ENCODE data around the gene MYO18B.

The MYO18B gene

DNA sequence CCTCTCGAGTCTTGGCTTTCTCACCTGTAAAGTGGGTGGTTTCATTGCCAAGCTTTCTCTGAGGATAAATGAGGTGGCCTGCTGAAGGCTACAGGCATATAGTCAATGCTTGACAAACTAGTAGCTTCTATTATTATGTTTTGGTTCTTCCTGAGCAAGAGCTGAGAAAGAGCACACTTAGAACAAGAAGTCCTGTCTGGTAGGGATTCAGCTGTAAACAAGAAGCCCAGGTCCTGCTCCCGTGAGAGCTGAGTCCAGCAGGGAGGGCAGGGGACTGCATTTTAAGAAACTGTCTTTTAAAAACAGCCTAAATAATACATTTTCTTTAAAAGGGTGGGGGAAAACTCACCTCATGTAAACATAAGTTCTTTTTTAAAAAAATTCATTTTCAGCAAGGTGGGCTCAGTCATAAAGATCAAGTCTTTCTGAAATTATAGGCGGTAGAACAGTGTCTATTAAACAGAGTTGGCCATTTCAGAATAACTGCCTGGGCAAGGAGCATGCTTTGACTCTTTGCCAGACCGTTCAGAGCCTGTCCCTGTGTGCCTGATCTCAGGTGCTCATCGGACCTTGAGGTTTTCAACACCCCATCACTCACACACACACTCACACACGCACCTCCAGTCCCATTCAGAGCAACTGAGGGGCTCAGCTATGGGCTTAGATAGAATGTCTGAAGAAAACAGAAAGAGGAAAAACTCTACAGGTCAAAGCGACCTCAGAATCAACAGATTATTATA lies 29.2 kb upstream of the MYO18B start:
- no peak for DNase-seq (ENCODE audit: low read depth)

DNA sequence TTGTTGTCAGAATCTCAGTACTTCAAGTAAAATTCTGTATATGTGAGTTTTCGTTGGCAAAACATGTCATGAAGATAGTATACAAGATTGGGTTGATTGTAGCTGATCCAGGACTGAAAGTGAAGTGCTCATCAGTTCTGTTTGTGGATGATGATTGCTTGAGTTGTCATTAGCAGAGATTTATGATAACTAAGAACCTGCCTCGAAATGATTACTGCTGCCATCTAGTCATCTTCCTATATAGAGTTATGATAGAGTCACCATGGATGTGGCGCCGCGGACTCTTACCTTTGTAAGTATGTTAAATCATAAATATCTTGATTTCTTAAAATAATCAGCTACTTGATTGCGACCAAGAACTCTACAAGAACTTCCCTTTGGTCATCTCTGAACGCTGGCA lies 27.9 kb upstream of the MYO18B start:
- no peak for DNase-seq (ENCODE audit: low read depth)

DNA sequence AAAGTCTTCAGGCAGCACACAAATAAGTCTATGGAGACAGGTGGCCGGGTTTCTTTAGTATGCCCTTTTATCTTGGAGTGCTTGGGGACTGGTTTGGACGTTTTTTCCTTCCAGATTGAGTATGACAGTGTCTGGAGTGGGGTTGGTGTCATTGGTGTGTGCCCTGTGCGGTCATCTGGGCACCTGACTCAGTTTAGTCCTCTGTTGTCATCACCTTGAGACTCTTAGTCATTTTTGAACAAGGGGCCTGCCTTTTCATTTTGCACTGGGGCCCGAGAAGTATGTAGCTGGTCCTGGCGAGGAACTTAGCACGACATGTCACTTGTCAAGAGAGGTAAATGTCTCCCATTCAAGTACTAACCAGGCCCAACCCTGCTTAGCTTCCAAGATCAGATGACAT lies 27.2 kb upstream of the MYO18B start:
- no peak for DNase-seq (ENCODE audit: low read depth)

DNA sequence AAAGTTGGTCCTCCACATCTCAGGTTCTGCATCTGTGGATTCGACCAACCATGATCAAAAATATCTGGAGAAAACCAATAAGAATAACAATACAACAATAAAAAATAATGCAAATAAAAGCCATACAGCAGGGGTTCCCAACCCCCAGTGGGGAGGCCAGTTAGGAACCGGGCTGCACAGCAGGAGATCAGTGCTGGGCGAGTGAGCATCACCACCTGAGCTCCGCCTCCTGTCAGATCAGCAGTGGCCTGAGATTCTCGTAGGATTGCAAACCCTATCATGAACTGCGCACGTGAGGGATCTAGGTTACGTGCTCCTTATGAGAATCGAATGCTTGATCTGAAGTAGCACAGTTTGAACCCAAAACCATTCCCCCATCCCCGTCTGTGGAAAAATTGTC lies 25.4 kb upstream of the MYO18B start:
- no peak for DNase-seq (ENCODE audit: low read depth)

DNA sequence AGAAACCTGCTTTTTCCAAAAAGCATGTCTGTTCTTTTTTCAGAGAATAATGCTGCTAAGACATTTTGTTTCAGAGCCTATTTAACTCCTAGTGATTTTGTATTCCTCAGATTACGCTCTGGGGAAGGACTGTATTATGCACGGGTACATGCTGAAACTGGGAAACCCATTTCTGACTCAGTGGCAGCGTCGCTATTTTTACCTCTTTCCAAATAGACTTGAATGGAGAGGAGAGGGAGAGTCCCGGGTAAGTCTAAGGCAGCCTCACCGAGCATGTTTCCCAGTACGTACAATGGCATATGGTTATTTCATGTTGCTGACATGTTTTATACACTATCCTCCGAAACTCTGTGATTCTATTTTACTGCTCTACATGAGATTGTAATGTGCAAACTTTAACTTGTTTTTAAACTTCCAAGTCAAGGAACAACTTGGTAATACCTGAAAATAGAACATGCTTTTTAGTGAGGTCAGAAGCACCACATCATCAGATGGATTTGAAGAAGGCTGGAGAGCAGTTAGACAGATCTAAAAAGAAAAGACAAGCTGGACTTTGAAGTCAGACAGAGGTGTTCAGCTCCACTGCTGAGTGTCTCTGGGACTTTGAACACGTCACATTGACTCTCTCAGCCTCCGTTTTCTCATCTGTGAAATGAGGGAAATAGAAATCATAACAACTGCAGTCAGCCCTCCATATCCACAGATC lies 23.7 kb upstream of the MYO18B start:
- DNase-seq (ENCODE audit: low read depth) = no peak

DNA sequence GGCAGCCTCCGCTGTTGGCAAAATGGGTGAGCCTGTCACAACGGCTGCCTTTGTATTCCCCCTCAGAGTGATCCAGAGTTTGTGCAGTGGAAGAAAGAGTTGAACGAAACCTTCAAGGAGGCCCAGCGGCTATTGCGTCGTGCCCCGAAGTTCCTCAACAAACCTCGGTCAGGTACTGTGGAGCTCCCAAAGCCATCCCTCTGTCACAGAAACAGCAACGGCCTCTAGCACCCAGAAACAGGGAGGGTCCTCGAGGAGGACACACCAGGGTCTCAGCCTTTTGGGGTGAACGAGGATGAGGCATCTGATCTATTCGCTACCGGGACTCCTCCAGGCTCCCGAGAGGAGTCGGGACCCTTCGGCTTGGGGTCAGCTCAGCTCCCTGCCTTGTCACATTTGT lies 19.8 kb upstream of the MYO18B start:
- no peak for DNase-seq (ENCODE audit: low read depth)

- no peak for DNase-seq (ENCODE audit: low read depth)
Measured at GRCh38 chr22:25722626-25723025, 19.4 kb upstream of the MYO18B start.

- DNase-seq (ENCODE audit: low read depth) = no peak
Measured at GRCh38 chr22:25726241-25726640, 15.7 kb upstream of the MYO18B start.

DNA sequence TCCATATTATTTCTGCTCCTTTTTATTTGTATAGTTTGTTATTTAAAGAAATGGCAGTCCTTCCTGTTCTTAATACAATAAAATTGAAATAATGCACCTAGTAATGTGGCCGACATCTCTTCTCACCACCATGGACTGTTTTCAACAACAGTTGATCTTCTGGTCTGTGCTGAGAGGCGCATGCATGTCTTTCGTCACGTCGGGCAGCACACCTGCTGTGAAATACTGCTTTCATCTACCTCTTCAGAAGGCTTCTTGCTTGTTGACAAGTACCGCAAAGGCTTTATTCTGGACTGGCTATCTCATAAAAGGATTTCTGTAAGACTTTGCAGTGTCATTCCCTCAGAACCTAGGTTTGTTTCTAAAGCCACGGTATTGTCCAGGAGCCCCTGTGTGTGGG lies 13.9 kb upstream of the MYO18B start:
- DNase-seq (ENCODE audit: low read depth) = no peak

DNA sequence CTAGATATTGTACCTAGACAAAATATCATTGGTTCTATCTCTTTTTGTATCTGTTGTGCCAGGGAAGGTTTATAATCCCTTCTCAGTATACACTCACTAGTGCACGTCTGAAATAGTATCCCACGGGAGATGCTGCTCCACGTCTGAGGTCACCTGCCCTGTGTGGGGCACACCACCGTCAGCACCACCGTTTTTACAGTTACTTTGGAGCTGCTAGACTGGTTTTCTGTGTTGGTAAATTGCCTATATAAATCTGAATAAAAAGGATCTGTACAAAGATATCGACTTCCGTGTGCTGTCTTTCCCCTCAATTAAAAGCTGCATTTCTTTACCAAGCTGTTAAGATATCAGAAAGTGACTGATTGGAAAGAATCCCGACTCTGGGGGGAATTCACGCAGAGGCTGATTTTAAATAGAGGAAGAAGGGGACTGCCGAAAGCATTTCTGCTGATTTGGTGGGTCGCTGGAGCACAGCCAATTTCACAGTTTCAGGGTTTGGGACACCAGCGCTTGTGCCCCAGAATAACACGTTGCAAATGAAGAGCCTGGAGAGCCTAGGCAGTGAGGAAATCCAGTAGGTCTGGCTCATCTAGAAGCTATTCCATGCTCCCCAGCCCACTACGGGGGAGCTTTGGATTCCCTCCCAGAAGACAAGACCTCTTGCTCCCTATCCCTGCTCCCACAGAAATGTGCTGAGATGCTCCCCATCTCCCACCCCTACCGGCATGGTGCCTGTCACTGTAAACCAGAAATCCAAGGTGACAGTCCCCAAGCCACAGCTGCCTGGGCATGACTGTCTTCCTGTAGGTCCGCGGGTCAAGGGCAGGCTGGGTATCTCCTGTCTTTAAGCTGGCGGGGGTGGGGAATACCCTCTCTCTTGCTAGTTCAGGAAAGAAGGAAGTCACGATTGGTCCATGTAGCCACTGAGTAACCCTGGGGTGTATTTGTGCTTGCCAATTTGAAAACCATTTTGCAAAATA lies 12.7 kb upstream of the MYO18B start:
- no peak for DNase-seq (ENCODE audit: low read depth)

DNA sequence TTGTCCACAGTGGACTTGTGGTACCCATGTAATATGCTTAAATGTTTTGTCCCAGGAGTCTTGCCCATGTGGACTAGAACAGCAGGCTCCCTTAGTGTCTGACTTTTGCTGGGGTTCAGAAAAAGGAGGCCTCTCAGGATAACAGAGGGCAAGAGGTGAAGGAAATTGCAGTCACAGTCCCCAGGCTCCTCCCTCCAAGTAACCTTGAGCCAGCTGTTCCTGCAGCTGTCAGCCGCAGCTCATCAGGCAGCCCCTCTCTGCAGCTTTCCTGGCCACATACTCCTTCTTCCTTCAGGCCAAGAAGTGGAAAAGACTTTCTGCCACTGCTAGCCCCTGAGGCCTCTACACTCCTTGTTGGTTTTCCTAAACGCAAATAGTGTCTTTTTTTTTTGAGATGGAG lies 6.3 kb upstream of the MYO18B start:
- DNase-seq (ENCODE audit: low read depth) = no peak

- peak; percentile 14 for DNase-seq (ENCODE audit: low read depth)
Measured at GRCh38 chr22:25736378-25737011, 5.5 kb upstream of the MYO18B start.

DNA sequence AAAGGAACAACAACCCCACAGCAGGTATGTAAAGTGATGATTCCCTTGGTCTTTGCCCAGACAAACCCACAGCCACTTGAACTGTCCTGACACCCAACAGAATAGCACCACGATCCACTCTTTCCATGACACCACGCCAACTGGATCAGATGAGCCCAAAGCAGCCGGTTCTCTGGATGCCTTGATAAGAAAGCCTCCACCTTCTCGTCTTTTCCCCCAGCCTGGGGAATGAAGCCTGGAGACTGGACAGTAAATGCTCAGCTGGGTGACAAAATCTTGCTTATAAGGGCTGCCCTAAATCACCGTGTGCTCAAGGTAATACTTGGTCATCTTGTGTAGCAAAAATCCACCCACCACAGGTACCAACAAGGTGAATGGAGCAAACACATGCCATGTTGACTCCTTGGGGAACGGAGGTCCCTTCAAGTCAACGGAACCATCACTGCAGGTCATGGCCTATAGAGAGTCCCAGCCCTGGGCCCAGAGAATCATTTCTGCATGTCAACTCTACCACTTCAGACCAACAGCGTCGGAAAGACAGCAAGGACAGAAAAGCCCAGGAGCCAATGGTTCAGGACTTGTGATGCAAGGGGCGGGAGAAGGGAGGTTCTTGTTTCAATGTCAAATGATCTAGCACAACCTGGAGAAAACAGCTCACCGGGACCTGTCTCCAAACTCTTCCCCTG lies 2.2 kb upstream of the MYO18B start:
- no peak for DNase-seq (ENCODE audit: low read depth)

- no peak for DNase-seq (ENCODE audit: low read depth)
Measured at GRCh38 chr22:25742918-25743708, 1.1 kb downstream of the MYO18B start.

- no peak for DNase-seq (ENCODE audit: low read depth)
Measured at GRCh38 chr22:25744694-25745093, 2.7 kb downstream of the MYO18B start.

GRCh38 chr22:25745341-25746011 lies 3.5 kb downstream of the MYO18B start:
- no peak for DNase-seq (ENCODE audit: low read depth)

DNA sequence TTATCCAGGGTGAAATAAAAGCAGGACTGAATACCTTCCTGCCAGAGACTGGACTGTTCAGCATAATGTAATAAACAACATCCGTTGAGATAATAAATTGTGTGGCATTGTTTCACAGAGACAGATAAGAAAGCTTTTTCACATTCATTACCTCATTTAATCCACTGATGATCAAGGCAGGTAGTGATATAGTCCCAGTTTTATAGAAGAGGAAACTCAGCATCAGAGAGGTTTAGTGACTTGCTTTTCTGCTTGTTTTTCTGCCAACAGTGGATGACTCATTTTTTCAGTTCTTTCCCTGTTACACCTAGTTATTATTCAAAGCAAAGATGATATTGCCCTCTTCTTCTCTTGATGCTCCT lies 4.0 kb downstream of the MYO18B start:
- DNase-seq (ENCODE audit: low read depth) = no peak

DNA sequence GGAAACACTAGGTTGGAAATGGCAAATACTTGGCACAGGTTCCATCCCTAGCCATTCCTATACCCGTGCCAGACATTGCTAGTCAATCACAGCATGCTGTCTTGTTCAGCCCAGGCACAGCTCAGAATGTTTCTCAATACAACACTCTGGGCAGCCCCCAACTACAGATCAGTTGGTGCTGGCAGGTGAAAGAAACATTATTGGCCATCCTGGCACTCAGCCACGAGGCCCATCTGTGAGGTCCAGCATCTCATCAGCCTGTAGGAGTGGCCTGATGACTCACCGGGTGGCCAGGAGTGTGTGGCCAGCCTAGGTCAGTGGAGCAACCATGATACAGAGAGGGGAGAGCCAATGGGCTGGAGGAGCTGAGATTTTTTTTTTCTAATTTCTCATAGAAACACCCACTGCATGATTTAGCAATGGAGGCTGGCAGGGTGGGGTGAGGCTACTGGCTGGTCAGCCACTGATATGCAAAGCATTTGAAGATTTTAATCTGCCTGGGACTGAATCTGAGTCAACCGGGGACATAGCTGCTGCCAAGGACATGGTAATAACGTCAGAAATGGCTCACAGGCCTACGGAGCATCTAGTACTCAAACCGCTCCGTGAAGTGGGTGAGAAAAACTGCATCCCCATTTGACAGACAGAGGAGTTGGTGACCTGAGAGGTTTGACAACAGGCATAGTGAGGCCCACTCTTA lies 5.4 kb downstream of the MYO18B start:
- DNase-seq (ENCODE audit: low read depth) = no peak

GRCh38 chr22:25748140-25748539 lies 6.2 kb downstream of the MYO18B start:
- DNase-seq (ENCODE audit: low read depth) = no peak

- DNase-seq (ENCODE audit: low read depth) = no peak
Measured at GRCh38 chr22:25748704-25749103, 6.7 kb downstream of the MYO18B start.

Data from activated T-cell treated with anti-CD3 and anti-CD28 coated beads for 1 hour (primary cell).